ENCODE results near the gene ZNF775. TPM values are rescaled to one million over a fixed set of nuclear protein-coding genes. Genes with fewer than 3 reads are reported as not detected.

The ZNF775 gene
- total RNA-seq, 1 experiment from 2014 or later, result 1.7 TPM

- Mint-ChIP-seq H3K36me3 (ENCODE audit: insufficient read depth, unreplicated experiment) (no peaks in the 10 kb centered on the region), H3K27me3 (ENCODE audit: insufficient read depth, unreplicated experiment) (no peaks in the 10 kb centered on the region), H3K4me3 (ENCODE audit: unreplicated experiment) (no peak overlapping the region), H3K9me3 (ENCODE audit: unreplicated experiment) (no peaks in the 10 kb centered on the region), H3K27ac (ENCODE audit: low read depth, unreplicated experiment) (no peak overlapping the region), H3K4me1 (ENCODE audit: insufficient read depth, unreplicated experiment) (peaks cover 16% of the 10 kb centered on the region)
- intact Hi-C loops (cut with micrococcal nuclease), result no loop called here
- no peak for TF ChIP-seq CTCF (IDR thresholded peaks at IDR 0.05; ENCODE audit: unreplicated experiment)
- CTCF ChIA-PET, result interaction anchor here (0.7 to 1.6 kb wide), 3 partner anchors 12 to 910 kb away, joined by 3 to 6 read pairs (median 3); no protein-coding TSS in a partner anchor
- BruUV-seq (replicated peaks), result no TSS peak
- DNase-seq (ENCODE audit: unreplicated experiment), result no peak
- POLR2A ChIA-PET, result interaction anchor here (0.7 kb wide), 1 partner anchor 883 kb away, joined by 3 read pairs; no protein-coding TSS in a partner anchor
Observed at GRCh38 chr7:150410131-150410530, 31.0 kb downstream of the ZNF775 start.

GRCh38 chr7:150410680-150411346 is 31.7 kb downstream of the ZNF775 start:
- no peak for DNase-seq (ENCODE audit: unreplicated experiment)
- no peaks in the 10 kb centered on the region for H3K27me3 Mint-ChIP-seq (ENCODE audit: insufficient read depth, unreplicated experiment)
- no peak for TF ChIP-seq CTCF (IDR thresholded peaks at IDR 0.05; ENCODE audit: unreplicated experiment)
- intact Hi-C loops (cut with micrococcal nuclease), result no loop called here
- ChIA-PET POLR2A (interaction anchor here (0.7 kb wide), 1 partner anchor 882 kb away, joined by 3 read pairs; no protein-coding TSS in a partner anchor), CTCF (interaction anchor here (0.7 to 1.6 kb wide), 3 partner anchors 11 to 911 kb away, joined by 3 to 6 read pairs (median 3); no protein-coding TSS in a partner anchor)
- H3K27ac Mint-ChIP-seq (ENCODE audit: low read depth, unreplicated experiment), result no peak overlapping the region
- H3K4me1 Mint-ChIP-seq (ENCODE audit: insufficient read depth, unreplicated experiment), result peaks cover 12% of the 10 kb centered on the region
- no peaks in the 10 kb centered on the region for H3K36me3 Mint-ChIP-seq (ENCODE audit: insufficient read depth, unreplicated experiment)
- no peaks in the 10 kb centered on the region for H3K9me3 Mint-ChIP-seq (ENCODE audit: unreplicated experiment)
- H3K4me3 Mint-ChIP-seq (ENCODE audit: unreplicated experiment), result no peak overlapping the region
- BruUV-seq (replicated peaks), result no TSS peak

- intact Hi-C loops (cut with micrococcal nuclease), result no loop called here
- no peak for TF ChIP-seq CTCF (IDR thresholded peaks at IDR 0.05; ENCODE audit: unreplicated experiment)
- ChIA-PET CTCF (interaction anchor here (0.6 to 1.0 kb wide), 2 partner anchors 55 to 929 kb away, joined by 3 to 9 read pairs; no protein-coding TSS in a partner anchor), POLR2A (no interaction called here)
- no peak overlapping the region for H3K4me3 Mint-ChIP-seq (ENCODE audit: unreplicated experiment)
- no peaks in the 10 kb centered on the region for H3K36me3 Mint-ChIP-seq (ENCODE audit: insufficient read depth, unreplicated experiment)
- H3K27me3 Mint-ChIP-seq (ENCODE audit: insufficient read depth, unreplicated experiment), result no peaks in the 10 kb centered on the region
- no peaks in the 10 kb centered on the region for H3K9me3 Mint-ChIP-seq (ENCODE audit: unreplicated experiment)
- no peak overlapping the region for H3K27ac Mint-ChIP-seq (ENCODE audit: low read depth, unreplicated experiment)
- BruUV-seq (replicated peaks), result no TSS peak
- H3K4me1 Mint-ChIP-seq (ENCODE audit: insufficient read depth, unreplicated experiment), result peaks cover 6% of the 10 kb centered on the region
- DNase-seq (ENCODE audit: unreplicated experiment), result no peak
Observed at GRCh38 chr7:150411606-150412005, 32.5 kb downstream of the ZNF775 start.

- Mint-ChIP-seq H3K27me3 (ENCODE audit: insufficient read depth, unreplicated experiment) (no peaks in the 10 kb centered on the region), H3K36me3 (ENCODE audit: insufficient read depth, unreplicated experiment) (no peaks in the 10 kb centered on the region), H3K4me1 (ENCODE audit: insufficient read depth, unreplicated experiment) (peaks cover 3% of the 10 kb centered on the region), H3K27ac (ENCODE audit: low read depth, unreplicated experiment) (no peak overlapping the region), H3K4me3 (ENCODE audit: unreplicated experiment) (no peak overlapping the region), H3K9me3 (ENCODE audit: unreplicated experiment) (no peaks in the 10 kb centered on the region)
- ChIA-PET POLR2A (no interaction called here), CTCF (interaction anchor here (1.0 kb wide), 1 partner anchor 55 kb away, joined by 9 read pairs; no protein-coding TSS in a partner anchor)
- BruUV-seq (replicated peaks), result no TSS peak
- intact Hi-C loops (cut with micrococcal nuclease), result no loop called here
- no peak for TF ChIP-seq CTCF (IDR thresholded peaks at IDR 0.05; ENCODE audit: unreplicated experiment)
- no peak for DNase-seq (ENCODE audit: unreplicated experiment)
Observed at GRCh38 chr7:150412016-150412415, 32.9 kb downstream of the ZNF775 start.

Measured in MCF 10A (cell line).